WTC11 (cell line): ENCODE results near the gene FERMT1. TPM values are rescaled to one million over a fixed set of nuclear protein-coding genes. Genes with fewer than 3 reads are reported as not detected.

Experiments
- ATAC-seq: fragments of 200-7000 bp; cut with Tn5 transposase; 2 replicates; pipeline ENCODE4 v1.10.0; 2021; ENCODE audit warnings: mild to moderate bottlenecking, moderate library complexity
- CTCF ChIA-PET: fragments of 300-600 bp; sonication (Branson Sonifier 250); formaldehyde crosslinking; loops from one replicate; lab custom pipeline; 2021; ENCODE audit warnings: antibody characterized with exemption; lab: Charles Lee
- POLR2A ChIA-PET: fragments of 350-600 bp; sonication (Branson Sonifier 250); formaldehyde crosslinking; loops from one replicate; lab custom pipeline; 2021; ENCODE audit warnings: antibody characterized with exemption; lab: Charles Lee
- DNase-seq: peaks from one replicate; pipeline ENCODE4 v3.0.0; 2021; ENCODE audit warnings: low spot score
- H3K27ac Mint-ChIP-seq: 2 replicates; pipeline ENCODE4 v1.8.0; 2021; ENCODE audit warnings: mixed read lengths
- H3K27me3 Mint-ChIP-seq: 2 replicates; pipeline ENCODE4 v1.8.0; 2021; ENCODE audit warnings: low read depth, mild to moderate bottlenecking, moderate library complexity, mixed read lengths
- H3K36me3 Mint-ChIP-seq: 2 replicates; pipeline ENCODE4 v1.8.0; 2021; ENCODE audit warnings: mixed read lengths
- H3K4me1 Mint-ChIP-seq: 2 replicates; pipeline ENCODE4 v1.8.0; 2022; ENCODE audit warnings: mixed read lengths
- H3K4me3 Mint-ChIP-seq: 2 replicates; pipeline ENCODE4 v1.8.0; 2021; ENCODE audit warnings: mild to moderate bottlenecking, moderate library complexity, mixed read lengths
- H3K9me3 Mint-ChIP-seq: 2 replicates; pipeline ENCODE4 v1.8.0; 2021; ENCODE audit warnings: mixed read lengths
- ELF4 ChIP-seq: sonication (generic); formaldehyde crosslinking; IDR thresholded peaks from 2 replicates; pipeline ENCODE4 v1.8.1; 2022; ENCODE audit warnings: low read depth, mild to moderate bottlenecking, moderate library complexity, missing genetic modification reagents
- ESRRA ChIP-seq: sonication (generic); formaldehyde crosslinking; IDR thresholded peaks from 2 replicates; pipeline ENCODE4 v1.8.1; 2022; ENCODE audit warnings: mild to moderate bottlenecking, missing genetic modification reagents, borderline replicate concordance
- KAT7 ChIP-seq: sonication (generic); formaldehyde crosslinking; IDR thresholded peaks from 2 replicates; pipeline ENCODE4 v1.8.1; 2023; ENCODE audit warnings: missing genetic modification reagents, mild to moderate bottlenecking, borderline replicate concordance
- NFATC4 ChIP-seq: fragments of 250-450 bp; sonication (Bioruptor Pico); IDR thresholded peaks from 2 replicates; pipeline ENCODE4 v1.9.0; 2021; ENCODE audit warnings: mild to moderate bottlenecking
- NR2C2 ChIP-seq: sonication (generic); formaldehyde crosslinking; IDR thresholded peaks from 2 replicates; pipeline ENCODE4 v1.8.0; 2022; ENCODE audit warnings: mild to moderate bottlenecking, missing genetic modification reagents
- PRDM15 ChIP-seq: sonication (generic); formaldehyde crosslinking; IDR thresholded peaks from 2 replicates; pipeline ENCODE4 v1.8.0; 2022; ENCODE audit warnings: missing genetic modification reagents
- RELA ChIP-seq: sonication (generic); formaldehyde crosslinking; IDR thresholded peaks from 2 replicates; pipeline ENCODE4 v1.8.1; 2022; ENCODE audit warnings: missing genetic modification reagents, mild to moderate bottlenecking, borderline replicate concordance
- SMAD4 ChIP-seq: sonication (generic); formaldehyde crosslinking; IDR thresholded peaks from 2 replicates; pipeline ENCODE4 v1.8.0; 2022; ENCODE audit warnings: mild to moderate bottlenecking, missing genetic modification reagents
- SOX15 ChIP-seq: fragments of 250-450 bp; sonication (Bioruptor Pico); IDR thresholded peaks from 2 replicates; pipeline ENCODE4 v1.9.0; 2021; ENCODE audit warnings: mild to moderate bottlenecking
- SP1 ChIP-seq: sonication (generic); formaldehyde crosslinking; conservative IDR thresholded peaks from 2 replicates; pipeline ENCODE4 v1.8.1; 2022; ENCODE audit warnings: missing genetic modification reagents
- total RNA-seq: library from RNA; stranded (reverse); gene quantifications from 3 replicates; pipeline ENCODE4 v1.2.3, GENCODE V29; 2021
- TF ChIP-seq, protein P1 (sequence below): fragments of 250-450 bp; sonication (Bioruptor Pico); IDR thresholded peaks from 2 replicates; pipeline ENCODE4 v1.9.0; 2021; ENCODE audit warnings: moderate library complexity, mild to moderate bottlenecking, inconsistent platforms, borderline replicate concordance
- TF ChIP-seq, protein P2 (sequence below): sonication (generic); formaldehyde crosslinking; IDR thresholded peaks from 2 replicates; pipeline ENCODE4 v1.8.1; 2022; ENCODE audit warnings: missing genetic modification reagents, borderline replicate concordance
- TF ChIP-seq, protein P3 (sequence below): fragments of 250-450 bp; sonication (Bioruptor Pico); IDR thresholded peaks from 2 replicates; pipeline ENCODE4 v2.1.2; 2022; ENCODE audit warnings: mild to moderate bottlenecking, moderate library complexity
- TF ChIP-seq, protein P4 (sequence below): sonication (generic); formaldehyde crosslinking; IDR thresholded peaks from 2 replicates; pipeline ENCODE4 v1.8.0; 2023; ENCODE audit warnings: mild to moderate bottlenecking, missing genetic modification reagents
- TF ChIP-seq, protein P5 (sequence below): sonication (generic); formaldehyde crosslinking; IDR thresholded peaks from 2 replicates; pipeline ENCODE4 v1.8.1; 2023; ENCODE audit warnings: mild to moderate bottlenecking, missing genetic modification reagents, borderline replicate concordance

Gene FERMT1
- total RNA-seq, 1 experiment from 2014 or later, result 23.0 TPM

- H3K27me3 Mint-ChIP-seq, result no peaks in the 10 kb centered on the region
- DNase-seq, result no peak
- H3K4me3 Mint-ChIP-seq, result no peak overlapping the region
- peaks cover 16% of the 10 kb centered on the region for H3K36me3 Mint-ChIP-seq
- CTCF ChIA-PET, result no interaction called here
- TF ChIP-seq, protein P1, sequence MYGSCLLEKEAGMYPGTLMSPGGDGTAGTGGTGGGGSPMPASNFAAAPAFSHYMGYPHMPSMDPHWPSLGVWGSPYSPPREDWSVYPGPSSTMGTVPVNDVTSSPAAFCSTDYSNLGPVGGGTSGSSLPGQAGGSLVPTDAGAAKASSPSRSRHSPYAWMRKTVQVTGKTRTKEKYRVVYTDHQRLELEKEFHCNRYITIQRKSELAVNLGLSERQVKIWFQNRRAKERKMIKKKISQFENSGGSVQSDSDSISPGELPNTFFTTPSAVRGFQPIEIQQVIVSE, result no peak
- TF ChIP-seq NFATC4 (CRISPR knock-in tag), result no peak
- TF ChIP-seq NR2C2, result no peak
- TF ChIP-seq SP1 (CRISPR knock-in tag), result no peak
- TF ChIP-seq, all 79 proteins: peak for 0
- Mint-ChIP-seq H3K27ac (no peak overlapping the region), H3K4me1 (peaks cover 4% of the 10 kb centered on the region; the same call in 1 of the 2 replicates), H3K9me3 (no peaks in the 10 kb centered on the region)
- POLR2A ChIA-PET, result interaction anchor here (1.0 kb wide), 1 partner anchor 12 kb away, joined by 3 read pairs; the partner anchor contains the start of gene LRRN4
- no peak for ATAC-seq
Observed at GRCh38 chr20:6041808-6042265, 81.0 kb downstream of the FERMT1 start.

GRCh38 chr20:6040958-6041807, 81.6 kb downstream of the FERMT1 start:
- Mint-ChIP-seq H3K27me3 (no peaks in the 10 kb centered on the region), H3K4me3 (no peak overlapping the region), H3K27ac (no peak overlapping the region), H3K9me3 (no peaks in the 10 kb centered on the region), H3K36me3 (peaks cover 21% of the 10 kb centered on the region), H3K4me1 (peaks cover 4% of the 10 kb centered on the region; the same call in 1 of the 2 replicates)
- peak; percentile 11; the same call in 1 of the 2 replicates for ATAC-seq
- DNase-seq, result no peak
- ChIA-PET POLR2A (interaction anchor here (0.5 to 1.0 kb wide), 3 partner anchors 12 to 28 kb away, joined by 3 to 4 read pairs (median 3); partner anchors contain the start of gene LRRN4), CTCF (no interaction called here)
- TF ChIP-seq RELA, result 0 out of 2 replicates have a peak, but pooled peaks have one; percentile 2
- TF ChIP-seq, protein P2, sequence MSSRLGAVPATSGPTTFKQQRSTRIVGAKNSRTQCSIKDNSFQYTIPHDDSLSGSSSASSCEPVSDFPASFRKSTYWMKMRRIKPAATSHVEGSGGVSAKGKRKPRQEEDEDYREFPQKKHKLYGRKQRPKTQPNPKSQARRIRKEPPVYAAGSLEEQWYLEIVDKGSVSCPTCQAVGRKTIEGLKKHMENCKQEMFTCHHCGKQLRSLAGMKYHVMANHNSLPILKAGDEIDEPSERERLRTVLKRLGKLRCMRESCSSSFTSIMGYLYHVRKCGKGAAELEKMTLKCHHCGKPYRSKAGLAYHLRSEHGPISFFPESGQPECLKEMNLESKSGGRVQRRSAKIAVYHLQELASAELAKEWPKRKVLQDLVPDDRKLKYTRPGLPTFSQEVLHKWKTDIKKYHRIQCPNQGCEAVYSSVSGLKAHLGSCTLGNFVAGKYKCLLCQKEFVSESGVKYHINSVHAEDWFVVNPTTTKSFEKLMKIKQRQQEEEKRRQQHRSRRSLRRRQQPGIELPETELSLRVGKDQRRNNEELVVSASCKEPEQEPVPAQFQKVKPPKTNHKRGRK, result no peak
- TF ChIP-seq SMAD4, result no peak

DNA sequence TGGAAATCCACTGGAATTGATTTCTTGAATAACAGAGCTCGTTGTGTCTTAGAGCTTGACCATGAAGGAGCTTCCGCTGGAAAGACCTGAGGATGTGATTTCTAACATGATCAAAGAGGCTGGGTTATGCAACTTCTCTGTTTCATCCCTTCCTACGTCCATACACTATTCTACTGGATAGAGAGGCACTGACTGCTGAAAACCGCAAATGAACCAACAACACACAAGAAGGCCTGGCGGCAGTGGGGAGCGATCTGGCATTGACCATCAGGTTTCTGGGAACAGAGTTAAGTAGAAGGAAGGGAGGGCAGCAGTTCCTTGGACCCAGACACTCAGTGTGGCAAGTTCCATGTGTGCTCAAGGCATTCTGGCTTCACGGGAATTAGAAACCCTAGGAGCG, 82.3 kb downstream of the FERMT1 start:
- peaks cover 22% of the 10 kb centered on the region for H3K36me3 Mint-ChIP-seq
- no peaks in the 10 kb centered on the region for H3K27me3 Mint-ChIP-seq
- no peak for ATAC-seq
- no peaks in the 10 kb centered on the region for H3K9me3 Mint-ChIP-seq
- ChIA-PET POLR2A (interaction anchor here (0.5 to 0.9 kb wide), 2 partner anchors 18 to 27 kb away, joined by 3 to 4 read pairs; no protein-coding TSS in a partner anchor), CTCF (interaction anchor here (0.5 kb wide), 1 partner anchor 464 kb away, joined by 3 read pairs; no protein-coding TSS in a partner anchor)
- no peak for DNase-seq
- 0 out of 2 replicates have a peak overlapping the region, but pooled peaks have one; percentile 4 for H3K27ac Mint-ChIP-seq
- H3K4me1 Mint-ChIP-seq, result peaks cover 4% of the 10 kb centered on the region; the same call in 1 of the 2 replicates
- no peak overlapping the region for H3K4me3 Mint-ChIP-seq
- TF ChIP-seq, protein P3, sequence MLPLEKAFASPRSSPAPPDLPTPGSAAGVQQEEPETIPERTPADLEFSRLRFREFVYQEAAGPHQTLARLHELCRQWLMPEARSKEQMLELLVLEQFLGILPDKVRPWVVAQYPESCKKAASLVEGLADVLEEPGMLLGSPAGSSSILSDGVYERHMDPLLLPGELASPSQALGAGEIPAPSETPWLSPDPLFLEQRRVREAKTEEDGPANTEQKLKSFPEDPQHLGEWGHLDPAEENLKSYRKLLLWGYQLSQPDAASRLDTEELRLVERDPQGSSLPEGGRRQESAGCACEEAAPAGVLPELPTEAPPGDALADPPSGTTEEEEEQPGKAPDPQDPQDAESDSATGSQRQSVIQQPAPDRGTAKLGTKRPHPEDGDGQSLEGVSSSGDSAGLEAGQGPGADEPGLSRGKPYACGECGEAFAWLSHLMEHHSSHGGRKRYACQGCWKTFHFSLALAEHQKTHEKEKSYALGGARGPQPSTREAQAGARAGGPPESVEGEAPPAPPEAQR, result no peak
- TF ChIP-seq PRDM15 (CRISPR knock-in tag), result no peak
- TF ChIP-seq, protein P4, sequence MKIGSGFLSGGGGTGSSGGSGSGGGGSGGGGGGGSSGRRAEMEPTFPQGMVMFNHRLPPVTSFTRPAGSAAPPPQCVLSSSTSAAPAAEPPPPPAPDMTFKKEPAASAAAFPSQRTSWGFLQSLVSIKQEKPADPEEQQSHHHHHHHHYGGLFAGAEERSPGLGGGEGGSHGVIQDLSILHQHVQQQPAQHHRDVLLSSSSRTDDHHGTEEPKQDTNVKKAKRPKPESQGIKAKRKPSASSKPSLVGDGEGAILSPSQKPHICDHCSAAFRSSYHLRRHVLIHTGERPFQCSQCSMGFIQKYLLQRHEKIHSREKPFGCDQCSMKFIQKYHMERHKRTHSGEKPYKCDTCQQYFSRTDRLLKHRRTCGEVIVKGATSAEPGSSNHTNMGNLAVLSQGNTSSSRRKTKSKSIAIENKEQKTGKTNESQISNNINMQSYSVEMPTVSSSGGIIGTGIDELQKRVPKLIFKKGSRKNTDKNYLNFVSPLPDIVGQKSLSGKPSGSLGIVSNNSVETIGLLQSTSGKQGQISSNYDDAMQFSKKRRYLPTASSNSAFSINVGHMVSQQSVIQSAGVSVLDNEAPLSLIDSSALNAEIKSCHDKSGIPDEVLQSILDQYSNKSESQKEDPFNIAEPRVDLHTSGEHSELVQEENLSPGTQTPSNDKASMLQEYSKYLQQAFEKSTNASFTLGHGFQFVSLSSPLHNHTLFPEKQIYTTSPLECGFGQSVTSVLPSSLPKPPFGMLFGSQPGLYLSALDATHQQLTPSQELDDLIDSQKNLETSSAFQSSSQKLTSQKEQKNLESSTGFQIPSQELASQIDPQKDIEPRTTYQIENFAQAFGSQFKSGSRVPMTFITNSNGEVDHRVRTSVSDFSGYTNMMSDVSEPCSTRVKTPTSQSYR, result no peak
- no peak for TF ChIP-seq KAT7 (CRISPR knock-in tag)
- TF ChIP-seq ESRRA (CRISPR knock-in tag), result no peak
- no peak for TF ChIP-seq ELF4 (CRISPR knock-in tag)
- TF ChIP-seq, protein P5, sequence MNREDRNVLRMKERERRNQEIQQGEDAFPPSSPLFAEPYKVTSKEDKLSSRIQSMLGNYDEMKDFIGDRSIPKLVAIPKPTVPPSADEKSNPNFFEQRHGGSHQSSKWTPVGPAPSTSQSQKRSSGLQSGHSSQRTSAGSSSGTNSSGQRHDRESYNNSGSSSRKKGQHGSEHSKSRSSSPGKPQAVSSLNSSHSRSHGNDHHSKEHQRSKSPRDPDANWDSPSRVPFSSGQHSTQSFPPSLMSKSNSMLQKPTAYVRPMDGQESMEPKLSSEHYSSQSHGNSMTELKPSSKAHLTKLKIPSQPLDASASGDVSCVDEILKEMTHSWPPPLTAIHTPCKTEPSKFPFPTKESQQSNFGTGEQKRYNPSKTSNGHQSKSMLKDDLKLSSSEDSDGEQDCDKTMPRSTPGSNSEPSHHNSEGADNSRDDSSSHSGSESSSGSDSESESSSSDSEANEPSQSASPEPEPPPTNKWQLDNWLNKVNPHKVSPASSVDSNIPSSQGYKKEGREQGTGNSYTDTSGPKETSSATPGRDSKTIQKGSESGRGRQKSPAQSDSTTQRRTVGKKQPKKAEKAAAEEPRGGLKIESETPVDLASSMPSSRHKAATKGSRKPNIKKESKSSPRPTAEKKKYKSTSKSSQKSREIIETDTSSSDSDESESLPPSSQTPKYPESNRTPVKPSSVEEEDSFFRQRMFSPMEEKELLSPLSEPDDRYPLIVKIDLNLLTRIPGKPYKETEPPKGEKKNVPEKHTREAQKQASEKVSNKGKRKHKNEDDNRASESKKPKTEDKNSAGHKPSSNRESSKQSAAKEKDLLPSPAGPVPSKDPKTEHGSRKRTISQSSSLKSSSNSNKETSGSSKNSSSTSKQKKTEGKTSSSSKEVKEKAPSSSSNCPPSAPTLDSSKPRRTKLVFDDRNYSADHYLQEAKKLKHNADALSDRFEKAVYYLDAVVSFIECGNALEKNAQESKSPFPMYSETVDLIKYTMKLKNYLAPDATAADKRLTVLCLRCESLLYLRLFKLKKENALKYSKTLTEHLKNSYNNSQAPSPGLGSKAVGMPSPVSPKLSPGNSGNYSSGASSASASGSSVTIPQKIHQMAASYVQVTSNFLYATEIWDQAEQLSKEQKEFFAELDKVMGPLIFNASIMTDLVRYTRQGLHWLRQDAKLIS (CRISPR knock-in tag), result no peak
- TF ChIP-seq SOX15, result no peak
